DMS153 (cell line): ENCODE results near the gene VSIR.

Experiments
- DNase-seq: peaks from one replicate; lab custom pipeline; 2025; lab: John Stamatoyannopoulos, UW

VSIR gene

DNA sequence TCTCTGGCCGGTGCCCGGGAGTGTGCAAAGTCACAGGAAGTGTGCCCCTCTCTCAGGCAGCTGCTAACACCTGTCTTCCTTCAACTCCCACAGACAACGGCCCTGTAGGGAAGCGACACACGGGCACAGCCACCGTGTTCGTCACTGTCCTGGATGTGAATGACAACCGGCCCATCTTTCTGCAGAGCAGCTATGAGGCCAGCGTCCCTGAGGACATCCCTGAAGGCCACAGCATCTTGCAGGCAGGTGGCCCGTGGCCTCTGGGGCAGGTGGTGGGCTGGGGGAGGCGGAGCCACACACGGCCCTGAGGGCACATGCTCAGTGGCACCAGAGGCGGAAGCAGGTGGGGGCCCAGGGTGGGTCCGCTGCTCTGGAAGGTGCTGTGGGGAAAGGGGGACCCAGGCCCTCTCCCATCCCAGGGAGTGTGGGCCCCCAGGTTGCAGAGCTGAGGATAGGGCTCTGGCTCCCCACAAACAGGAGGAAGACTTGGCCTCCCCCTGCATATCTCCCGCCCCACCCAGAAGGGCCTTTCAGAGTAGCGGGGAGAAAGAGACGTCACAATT, 60.7 kb downstream of the VSIR start:
- no peak for DNase-seq

DNA sequence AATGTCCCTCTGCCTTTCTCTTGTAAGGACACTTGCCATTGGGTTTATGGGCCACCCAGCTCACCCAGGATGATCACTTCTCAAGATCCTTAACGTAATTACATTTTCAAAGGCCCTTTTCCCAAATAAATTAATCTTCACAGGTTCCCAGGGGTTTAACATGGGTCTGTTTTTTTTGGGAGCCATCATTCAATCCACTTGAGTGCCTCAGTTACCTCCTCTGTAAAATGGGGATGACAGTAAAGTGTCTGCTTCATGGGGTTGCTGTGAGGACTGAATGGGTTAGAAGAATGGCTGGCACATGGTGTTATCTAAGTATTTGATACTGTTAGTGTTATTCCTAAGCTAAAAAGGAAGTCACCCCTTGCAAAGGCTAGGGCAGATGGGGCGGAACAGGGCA, 61.1 kb downstream of the VSIR start:
- no peak for DNase-seq

DNA sequence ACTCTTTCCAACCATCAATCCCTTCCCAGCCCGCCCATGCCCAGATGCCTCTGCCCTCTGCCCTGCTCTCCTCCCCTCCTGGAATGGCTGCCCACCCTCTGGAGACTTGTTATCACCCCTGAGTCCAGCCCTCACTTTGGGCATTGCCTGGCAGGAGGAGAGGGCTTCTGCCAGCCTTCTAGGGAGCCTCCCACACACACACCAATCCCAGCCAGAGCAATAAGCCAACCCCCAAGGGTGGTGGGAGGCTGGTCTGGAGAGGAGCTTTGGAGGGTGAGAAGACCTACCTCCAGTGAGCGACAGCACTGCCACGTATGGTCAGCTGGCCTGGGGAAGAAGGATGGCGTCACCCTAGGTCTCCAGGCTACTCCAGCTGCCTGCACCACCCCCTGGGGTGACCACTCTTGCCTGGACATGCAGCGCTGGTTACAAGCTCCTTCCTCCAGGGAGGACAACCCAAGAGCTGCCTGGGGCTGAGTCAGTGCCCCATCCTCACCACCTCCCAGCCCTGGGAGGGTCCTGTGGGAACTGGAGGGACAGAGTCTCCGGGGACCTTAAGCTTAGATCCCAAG, 62.2 kb downstream of the VSIR start:
- DNase-seq, result no peak

DNA sequence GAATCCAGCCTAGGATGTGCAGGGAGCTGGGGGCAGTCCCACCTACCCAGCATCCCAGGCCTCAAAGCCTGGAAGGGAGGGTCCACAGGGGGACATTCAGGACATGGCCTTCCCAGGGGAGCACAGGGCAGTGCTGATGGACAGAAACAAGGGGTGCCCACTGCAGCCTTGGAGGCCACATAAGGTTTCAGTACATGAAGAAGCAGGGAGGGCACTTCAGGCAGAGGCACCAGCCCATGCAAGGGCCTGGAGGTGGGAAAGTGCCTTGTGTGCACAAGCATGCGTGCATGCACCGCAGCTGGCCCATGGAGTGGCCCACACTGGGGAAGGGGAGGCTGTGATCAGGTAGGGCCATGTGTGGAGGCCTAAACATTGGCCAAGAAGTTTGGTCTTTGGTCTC, 62.8 kb downstream of the VSIR start:
- DNase-seq, result no peak

DNA sequence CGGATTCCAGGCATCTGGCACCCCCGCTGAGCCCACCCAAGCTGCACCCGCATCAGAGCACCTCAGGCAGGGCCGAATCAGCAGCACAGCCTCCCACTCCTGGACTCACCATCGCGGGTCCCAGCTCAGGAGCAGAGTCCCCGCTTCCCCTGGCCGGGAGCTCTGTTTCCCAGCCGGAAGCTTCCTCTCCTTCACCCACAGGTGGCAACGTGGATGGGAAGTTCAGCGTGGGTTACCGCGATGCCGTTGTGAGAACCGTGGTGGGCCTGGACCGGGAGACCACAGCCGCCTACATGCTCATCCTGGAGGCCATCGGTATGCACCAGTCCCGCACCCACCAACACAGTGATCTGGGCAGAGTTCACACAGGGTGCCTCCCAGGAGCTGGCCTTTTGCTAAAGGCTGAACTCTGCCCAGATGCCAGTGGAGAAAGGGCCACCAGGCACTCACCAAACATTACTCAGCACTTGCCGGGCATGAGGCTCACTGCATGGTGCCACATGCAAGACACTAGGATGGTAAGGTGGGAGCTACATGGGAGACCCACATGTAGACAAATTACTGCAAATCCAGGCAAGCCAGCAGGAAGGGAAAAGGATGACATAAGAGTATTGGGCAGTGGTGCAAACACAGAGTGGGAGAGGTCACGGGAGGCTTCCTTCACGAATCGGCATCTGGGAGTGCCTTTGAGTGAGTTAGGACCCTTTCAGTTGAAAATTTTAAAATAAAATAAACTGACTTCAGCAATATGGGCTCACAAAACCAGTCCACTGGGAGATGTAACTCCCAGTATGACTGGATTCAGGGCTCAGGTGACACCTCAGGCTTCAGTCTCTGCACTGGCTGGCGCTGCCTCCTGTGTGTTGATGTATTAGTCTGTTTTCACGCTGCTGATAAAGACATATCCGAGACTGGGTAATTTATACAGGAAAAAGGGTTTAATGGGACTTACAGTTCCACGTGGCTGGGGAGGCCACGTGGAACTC, 64.1 kb downstream of the VSIR start:
- DNase-seq, result no peak

DNA sequence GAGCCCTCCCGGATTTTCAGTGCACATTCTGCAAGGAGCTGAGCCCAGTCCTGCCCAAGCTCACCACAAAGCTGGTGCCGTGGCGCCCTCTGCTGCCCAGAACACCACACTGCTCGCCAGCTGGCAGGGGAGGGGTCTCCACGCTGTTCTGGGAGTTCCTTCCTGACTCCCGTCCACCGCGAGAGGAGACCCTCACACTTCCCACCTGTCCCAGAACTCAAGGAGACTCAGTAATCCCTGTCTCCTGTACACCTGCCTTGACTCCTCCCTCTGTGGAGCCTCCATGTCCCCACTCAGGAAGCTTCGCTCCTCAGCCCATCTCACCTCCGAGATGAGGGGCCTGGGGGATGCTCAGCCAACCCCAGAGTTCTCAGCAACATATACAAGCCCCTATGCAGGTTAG, 65.0 kb downstream of the VSIR start:
- no peak for DNase-seq

DNA sequence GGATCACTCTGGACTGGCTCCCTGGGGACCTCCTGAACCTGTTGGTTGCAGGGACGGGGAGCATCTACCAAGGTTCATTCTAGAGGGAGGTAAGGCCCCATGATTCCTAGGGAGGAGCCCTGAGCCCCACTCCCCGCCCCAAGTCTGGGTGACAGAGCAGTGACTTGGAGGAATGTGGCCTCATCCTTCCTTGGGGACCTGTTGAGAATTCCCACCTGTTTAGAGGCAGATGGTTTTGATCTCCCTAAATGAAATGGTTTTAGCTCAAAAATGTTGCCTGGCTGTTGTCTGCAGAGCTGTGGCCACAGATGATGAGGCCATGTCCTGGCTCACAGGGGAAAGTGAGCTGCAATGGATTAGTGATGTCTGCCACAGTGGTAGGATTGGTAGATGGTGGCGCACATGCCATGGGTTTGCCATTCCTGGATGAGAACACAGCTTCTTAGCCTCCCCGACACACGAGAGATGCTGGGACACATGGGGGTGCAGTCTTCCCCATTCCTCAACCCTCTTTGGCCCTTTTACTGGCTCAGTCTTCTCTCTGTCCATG, 66.0 kb downstream of the VSIR start:
- DNase-seq, result no peak

DNA sequence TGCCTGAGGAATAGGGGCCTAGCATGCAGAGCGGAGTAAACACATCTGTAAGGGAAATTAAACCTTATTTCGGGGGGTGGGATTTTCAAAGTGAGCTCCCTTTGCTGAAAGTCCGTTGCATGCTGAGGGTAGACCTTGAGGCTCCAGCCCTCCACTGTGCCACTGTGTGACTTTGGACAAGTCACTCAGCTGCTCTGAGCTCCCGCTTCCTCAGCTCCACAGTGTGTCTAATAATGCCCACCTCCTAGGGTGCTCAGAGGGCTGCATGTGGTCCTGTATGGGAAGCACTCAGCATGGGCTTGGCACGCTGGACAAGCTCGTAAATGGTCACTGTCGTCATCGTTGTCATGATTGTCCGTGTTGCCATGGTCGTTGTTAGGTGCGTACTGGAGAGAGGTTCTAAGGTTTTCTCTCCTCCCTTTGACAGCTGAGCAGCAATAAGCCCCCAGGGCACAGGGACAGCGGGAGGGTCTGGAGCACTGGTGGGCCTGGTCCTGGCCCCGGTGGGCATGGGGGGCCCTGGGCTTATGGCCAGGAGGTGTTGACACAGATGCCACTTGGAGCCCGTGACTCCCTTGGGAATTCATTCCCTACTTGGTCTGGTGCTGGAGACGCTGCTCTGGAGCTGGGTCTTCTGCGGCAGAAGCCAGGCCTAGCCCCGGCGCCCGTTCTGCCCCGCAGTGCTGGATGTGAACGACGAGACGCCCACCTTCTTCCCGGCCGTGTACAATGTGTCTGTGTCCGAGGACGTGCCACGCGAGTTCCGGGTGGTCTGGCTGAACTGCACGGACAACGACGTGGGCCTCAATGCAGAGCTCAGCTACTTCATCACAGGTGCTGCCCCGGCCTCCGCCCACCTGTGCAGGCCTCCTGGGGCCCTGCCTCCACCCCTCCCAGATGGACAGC, 66.9 kb downstream of the VSIR start:
- DNase-seq, result no peak

DNA sequence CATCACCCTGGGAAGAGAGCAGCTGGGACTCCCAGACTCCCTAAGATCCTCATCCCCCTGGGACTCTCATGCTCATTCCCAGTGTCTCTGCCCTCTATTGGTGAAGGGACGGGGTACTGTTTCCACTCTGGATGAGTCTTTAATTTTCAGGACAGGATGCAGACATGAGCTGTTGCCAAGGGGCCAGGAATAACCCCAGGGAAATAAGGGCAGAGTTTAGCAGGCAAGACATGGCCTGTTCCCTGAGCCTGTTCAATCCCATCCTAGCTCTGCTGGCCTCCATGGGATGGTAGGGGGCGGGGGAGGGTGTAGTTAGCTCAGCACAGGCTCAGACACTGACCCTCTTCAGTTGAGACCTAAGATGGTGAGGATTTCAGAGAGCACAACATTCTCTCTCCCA, 67.7 kb downstream of the VSIR start:
- DNase-seq, result no peak

DNA sequence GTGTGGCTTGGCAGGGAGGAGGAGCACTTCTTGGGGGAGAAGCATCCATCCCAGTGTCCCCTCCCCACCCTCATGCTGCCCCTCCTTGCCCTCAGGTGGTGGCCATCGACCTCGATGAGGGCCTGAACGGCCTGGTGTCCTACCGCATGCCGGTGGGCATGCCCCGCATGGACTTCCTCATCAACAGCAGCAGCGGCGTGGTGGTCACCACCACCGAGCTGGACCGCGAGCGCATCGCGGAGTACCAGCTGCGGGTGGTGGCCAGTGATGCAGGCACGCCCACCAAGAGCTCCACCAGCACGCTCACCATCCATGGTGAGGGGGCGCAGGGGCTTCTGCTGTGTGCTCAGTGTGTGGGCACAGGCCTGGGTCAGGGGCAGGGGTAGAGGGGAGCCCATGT, 68.5 kb downstream of the VSIR start:
- DNase-seq, result no peak

DNA sequence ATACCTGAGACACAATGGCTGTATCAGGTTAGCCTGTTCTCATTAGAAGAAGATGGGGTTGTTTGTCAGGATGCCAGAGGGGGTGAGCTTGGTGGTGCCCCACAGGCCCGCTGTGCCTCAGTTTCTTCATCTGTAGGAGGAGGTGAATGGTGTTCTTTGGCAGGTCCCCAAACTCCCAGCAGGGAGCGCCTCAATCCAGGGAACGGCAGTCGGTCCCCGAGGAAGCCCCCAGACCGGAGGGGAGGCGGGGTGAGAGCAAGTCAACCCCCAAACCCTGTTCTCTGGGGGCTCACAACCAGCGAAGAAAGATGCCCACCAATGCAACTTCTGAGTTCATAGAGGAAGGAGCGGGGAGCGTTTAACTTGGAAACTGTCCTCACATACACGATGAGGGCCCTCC, 69.7 kb downstream of the VSIR start:
- DNase-seq, result no peak

DNA sequence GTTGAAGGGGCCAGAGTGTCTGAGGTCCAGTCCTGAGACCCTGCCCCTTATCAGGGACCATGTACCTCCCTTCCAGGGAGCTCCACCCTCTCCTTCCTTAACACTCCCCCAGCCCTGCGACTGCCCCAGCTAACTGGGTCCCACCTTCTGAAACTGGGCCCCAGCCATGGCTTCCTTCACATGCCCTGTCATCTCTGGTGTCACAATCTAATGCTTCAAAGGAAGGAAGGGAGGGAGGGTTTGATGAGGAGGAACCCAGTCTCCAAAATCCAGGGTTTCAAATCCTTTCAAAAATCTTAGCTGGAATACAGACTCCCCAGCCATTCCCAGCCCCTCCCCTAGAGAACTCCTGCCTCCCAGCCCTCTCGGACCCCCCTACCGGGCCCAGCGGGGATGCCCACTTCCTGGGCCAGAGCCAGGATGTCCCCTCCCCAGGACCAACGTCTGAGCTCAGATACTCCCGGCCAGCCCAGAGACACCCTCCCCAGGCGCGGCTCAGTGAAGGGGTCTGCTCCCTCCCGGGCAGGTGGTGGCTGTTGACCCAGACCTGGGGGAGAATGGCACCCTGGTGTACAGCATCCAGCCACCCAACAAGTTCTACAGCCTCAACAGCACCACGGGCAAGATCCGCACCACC, 71.7 kb downstream of the VSIR start:
- no peak for DNase-seq

DNA sequence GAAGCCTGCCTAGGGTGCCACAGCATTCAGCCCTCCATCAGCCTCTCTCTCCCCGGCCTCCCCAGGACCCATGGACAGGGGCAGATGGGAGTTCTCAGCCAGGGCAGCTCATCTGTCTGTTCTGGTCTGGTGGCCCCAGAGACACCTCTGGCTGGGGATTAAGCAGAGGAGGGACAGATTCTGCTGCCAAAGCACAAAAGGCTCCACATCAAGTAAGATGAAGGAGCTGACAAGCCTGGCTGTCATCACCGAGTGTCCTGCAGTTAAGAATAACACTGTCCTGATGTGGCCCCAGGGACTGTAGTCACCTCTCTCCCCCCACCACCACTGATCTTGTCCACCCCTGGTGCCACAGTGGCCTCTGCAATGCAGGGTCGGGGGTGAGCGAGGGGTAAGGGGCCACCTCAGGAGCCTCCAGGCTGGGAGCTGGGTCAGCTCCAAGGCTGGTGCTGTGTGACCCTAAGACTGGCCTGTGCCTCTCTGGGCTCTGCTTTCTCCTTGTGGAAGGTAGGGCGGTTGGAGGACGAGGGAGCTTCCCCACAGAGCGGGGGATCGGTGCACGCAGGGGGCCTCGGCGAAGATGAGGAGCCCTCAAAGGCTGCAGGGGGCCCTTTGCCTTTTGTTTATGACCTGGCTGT, 72.5 kb downstream of the VSIR start:
- no peak for DNase-seq

DNA sequence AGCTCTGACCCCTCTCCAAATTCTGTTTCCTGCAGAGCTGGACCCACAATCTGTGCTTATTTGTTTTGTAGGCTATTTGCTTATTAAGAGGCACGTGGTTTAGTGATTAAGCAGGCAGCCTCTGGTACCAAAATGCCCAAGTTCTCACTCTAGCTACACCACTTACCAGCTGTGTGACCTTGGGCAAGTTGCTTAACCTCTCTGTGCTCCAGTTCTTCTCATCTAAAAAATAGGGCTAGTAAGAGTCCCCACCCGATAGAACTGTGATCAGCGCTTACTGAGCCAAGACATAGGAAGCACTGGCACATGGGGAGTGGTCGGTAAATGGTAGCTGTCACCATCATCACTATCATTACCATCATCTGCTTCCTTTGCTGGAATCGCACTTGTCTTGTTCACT, 74.6 kb downstream of the VSIR start:
- DNase-seq, result no peak

DNA sequence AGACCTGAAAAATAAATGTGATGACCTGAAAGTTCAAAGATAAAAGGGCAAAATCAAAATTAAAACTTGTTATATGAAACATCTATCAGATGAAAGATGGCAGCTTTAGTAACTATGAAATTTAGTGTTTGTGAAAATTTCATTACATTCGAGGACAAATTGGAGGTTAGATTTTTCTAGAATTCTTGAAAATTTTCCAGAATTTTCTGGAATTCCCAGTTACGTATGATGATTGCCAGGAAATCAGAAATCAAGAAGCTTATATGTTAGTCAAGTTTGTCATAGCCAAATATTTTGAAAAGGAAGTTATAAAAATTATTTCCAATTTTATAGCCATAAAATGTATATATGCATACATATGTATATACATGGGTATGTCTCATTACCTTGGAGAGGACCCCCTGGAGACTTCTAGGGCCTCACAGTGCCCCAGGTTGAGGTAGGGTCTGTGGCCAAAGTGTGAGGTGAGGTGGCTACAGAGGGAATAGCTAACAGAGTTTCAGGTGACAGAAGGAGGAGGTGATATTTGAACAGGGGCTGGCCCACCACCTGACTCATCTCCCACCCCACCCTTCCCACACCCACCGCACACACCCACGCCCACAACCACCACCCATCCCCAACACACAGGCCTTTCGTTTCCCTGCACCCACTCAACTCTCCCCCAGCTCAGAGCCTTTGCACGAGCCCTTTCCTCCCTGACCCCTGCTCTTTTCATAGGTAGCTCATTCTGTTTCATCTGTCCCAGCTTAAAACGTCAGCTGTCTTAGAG, 75.2 kb downstream of the VSIR start:
- DNase-seq, result no peak
